SK-N-SH (cell line): Measurements from ENCODE around the gene GARIN1A. TPM values are rescaled to one million over a fixed set of nuclear protein-coding genes. Genes with fewer than 3 reads are reported as not detected.

ENCODE experiments used
- CTCF ChIA-PET: fragments of 300-600, 350-600 bp; formaldehyde crosslinking; extraction: SDS; loops from one replicate; lab custom pipeline; 2021; lab: Yijun Ruan, JAX
- POLR2A ChIA-PET: fragments of 350-600 bp; sonication (Branson Sonifier 250); formaldehyde crosslinking; extraction: SDS; loops from one replicate; lab custom pipeline; 2020; ENCODE audit warnings: antibody characterized with exemption, inconsistent platforms; lab: Yijun Ruan, JAX
- DNase-seq: peaks from one replicate; pipeline ENCODE4 v3.0.0; 2012
- H2AFZ ChIP-seq: fragments of 200-600 bp; sonication (generic); 2 replicates; pipeline ENCODE4 v1.8.1; 2016; ENCODE audit warnings: antibody characterized with exemption, mild to moderate bottlenecking, low read depth
- H3F3A ChIP-seq: fragments of 200-600 bp; sonication (generic); replicated peaks from 2 replicates; pipeline ENCODE3; 2016; ENCODE audit warnings: antibody characterized with exemption, mild to moderate bottlenecking; ENCODE audit not compliant: insufficient read depth
- H3K27ac ChIP-seq, 2 experiments: fragments of 200-500 bp in 1 of 2; fragments of 200-600 bp in 1 of 2; sonication (Bioruptor generic) in 1 of 2; sonication (generic), shearing (Covaris generic) in 1 of 2; 2 replicates each; pipeline versions ENCODE4 v1.5.1 to v1.6.1; 2014 to 2016; ENCODE audit warnings: low read depth in 2 of 2, inconsistent platforms in 1 of 2, low read length in 1 of 2, mild to moderate bottlenecking in 1 of 2, mixed read lengths in 1 of 2
- H3K27me3 ChIP-seq: fragments of 200-600 bp; sonication (generic), shearing (Covaris generic); 2 replicates; pipeline ENCODE4 v1.6.1; 2016; ENCODE audit warnings: mixed run types; ENCODE audit not compliant: insufficient read depth
- H3K36me3 ChIP-seq, 2 experiments: fragments of 200-500 bp in 1 of 2; fragments of 200-600 bp in 1 of 2; sonication (Bioruptor generic) in 1 of 2; sonication (generic) in 1 of 2; replicated peaks in 1 of 2; 2 replicates each; pipeline versions ENCODE3 to v1.5.1; 2014 to 2016; ENCODE audit warnings: low read length in 1 of 2, mild to moderate bottlenecking in 1 of 2; ENCODE audit not compliant: insufficient read depth in 2 of 2, control insufficient read depth in 1 of 2
- H3K4me1 ChIP-seq, 2 experiments: fragments of 200-500 bp in 1 of 2; fragments of 200-600 bp in 1 of 2; sonication (Bioruptor generic) in 1 of 2; sonication (generic), shearing (Covaris generic) in 1 of 2; 2 replicates each; pipeline versions ENCODE4 v1.5.1 to v1.6.1; 2014 to 2016; ENCODE audit warnings: low read depth in 1 of 2, low read length in 1 of 2, mixed run types in 1 of 2; ENCODE audit not compliant: insufficient read depth in 2 of 2, control insufficient read depth in 1 of 2
- H3K4me2 ChIP-seq: fragments of 200-600 bp; sonication (generic), shearing (Covaris generic); 2 replicates; pipeline ENCODE4 v1.6.1; 2017; ENCODE audit warnings: mixed run types
- H3K4me3 ChIP-seq, 2 experiments: fragments of 200-500 bp in 1 of 2; fragments of 200-600 bp in 1 of 2; sonication (Bioruptor generic) in 1 of 2; sonication (generic), shearing (Covaris generic) in 1 of 2; 2 replicates each; pipeline versions ENCODE4 v1.5.1 to v1.8.1; 2014 to 2016; ENCODE audit warnings: low read depth in 2 of 2, inconsistent platforms in 1 of 2, low read length in 1 of 2, mild to moderate bottlenecking in 1 of 2, mixed read lengths in 1 of 2, moderate library complexity in 1 of 2
- H3K79me2 ChIP-seq: fragments of 200-600 bp; sonication (generic); 2 replicates; pipeline ENCODE4 v1.8.1; 2017; ENCODE audit warnings: mild to moderate bottlenecking; ENCODE audit not compliant: insufficient read depth
- H3K9ac ChIP-seq: fragments of 200-600 bp; sonication (generic); 2 replicates; pipeline ENCODE4 v1.6.1; 2017; ENCODE audit warnings: mixed run types
- H3K9me2 ChIP-seq: fragments of 200-600 bp; sonication (generic); 2 replicates; pipeline ENCODE4 v1.6.1; 2017; ENCODE audit warnings: mixed run types
- H3K9me3 ChIP-seq: fragments of 200-600 bp; sonication (generic); 2 replicates; pipeline ENCODE4 v1.6.1; 2017; ENCODE audit warnings: mixed run types, mild to moderate bottlenecking, moderate library complexity
- H4K20me1 ChIP-seq: fragments of 200-600 bp; sonication (generic); 2 replicates; pipeline ENCODE4 v1.6.1; 2017; ENCODE audit warnings: mild to moderate bottlenecking, mixed run types; ENCODE audit not compliant: insufficient read depth
- CHD2 ChIP-seq: fragments of 150-350 bp; IDR thresholded peaks from 2 replicates; pipeline ENCODE4 v1.6.1; 2018; ENCODE audit warnings: low read length; ENCODE audit not compliant: partially characterized antibody
- CTCF ChIP-seq: fragments of 200-600 bp; sonication (generic); IDR thresholded peaks from 2 replicates; pipeline ENCODE4 v1.6.1; 2017; ENCODE audit warnings: antibody characterized with exemption, mild to moderate bottlenecking, moderate library complexity
- FOXM1 ChIP-seq: IDR thresholded peaks from 2 replicates; pipeline ENCODE4 v1.4.0; 2012; ENCODE audit warnings: low read depth, mild to moderate bottlenecking
- GABPA ChIP-seq: IDR thresholded peaks from 2 replicates; pipeline ENCODE4 v1.4.0; 2012; ENCODE audit warnings: low read depth, mild to moderate bottlenecking
- GATA2 ChIP-seq: sonication (generic); formaldehyde crosslinking; IDR thresholded peaks from 2 replicates; pipeline ENCODE4 v1.5.0; 2020; ENCODE audit warnings: mild to moderate bottlenecking, missing genetic modification reagents
- RCOR1 ChIP-seq: fragments of 150-350 bp; IDR thresholded peaks from 2 replicates; pipeline ENCODE4 v1.6.1; 2017; ENCODE audit warnings: antibody characterized with exemption, low read length
- RXRA ChIP-seq: IDR thresholded peaks from 2 replicates; pipeline ENCODE4 v1.4.0; 2012; ENCODE audit warnings: low read depth, mild to moderate bottlenecking, borderline replicate concordance
- TAF1 ChIP-seq: IDR thresholded peaks from 2 replicates; pipeline ENCODE4 v1.6.1; 2012; ENCODE audit warnings: low read depth, mild to moderate bottlenecking, low read length, moderate library complexity, borderline replicate concordance
- USF1 ChIP-seq: IDR thresholded peaks from 2 replicates; pipeline ENCODE4 v1.4.0; 2012; ENCODE audit warnings: low read depth, borderline replicate concordance
- USF2 ChIP-seq: fragments of 150-350 bp; IDR thresholded peaks from 2 replicates; pipeline ENCODE4 v1.6.1; 2017; ENCODE audit warnings: antibody characterized with exemption, low read length, low read depth, borderline replicate concordance
- ZBTB33 ChIP-seq: IDR thresholded peaks from 2 replicates; pipeline ENCODE4 v1.4.0; 2012; ENCODE audit warnings: low read depth, borderline replicate concordance
- WGBS: methylation state at CpG from one replicate; pipeline ENCODE4 v1.1.6; 2017; ENCODE audit warnings: low lambda C conversion rate; 5-methylcytosine and 5-hydroxymethylcytosine counted together
- polyA plus RNA-seq, 3 experiments: library from polyadenylated mRNA; depleted of rRNA; stranded (reverse); fragments of >200 nt; gene quantifications; 2 replicates each; pipeline ENCODE4 v1.2.3, GENCODE V29; 2012
- TF ChIP-seq, protein P1 (sequence below): IDR thresholded peaks from 2 replicates; pipeline ENCODE4 v1.6.1; 2012; ENCODE audit warnings: mild to moderate bottlenecking, low read depth, low read length, moderate library complexity

GARIN1A gene
- polyA plus RNA-seq, 1 of the 3 experiments (the other 2 are of a cell fraction) = 1.2 TPM

- CTCF ChIA-PET = no interaction called here
These were observed 11.5 kb upstream of the GARIN1A start for GRCh38 chr7:128660596-128660995.

GRCh38 chr7:128661446-128661845 is 10.6 kb upstream of the GARIN1A start:
- Histone ChIP-seq H3K9ac (no peak overlapping the region), H3K4me2 (no peak overlapping the region), H3K4me1 (0 out of 4 replicates have a peak, but pooled peaks cover 0 to 4% of the 10 kb centered on the region in 2 experiments), H3K4me3 (no peak overlapping the region), H4K20me1 (no peaks in the 10 kb centered on the region), H3K27me3 (no peaks in the 10 kb centered on the region), H3K9me2 (no peaks in the 10 kb centered on the region), H3K27ac (no peak overlapping the region), H3F3A (peaks cover 23% of the 10 kb centered on the region), H3K36me3 (peaks cover 0 to 43% of the 10 kb centered on the region in 2 experiments), H2AFZ (no peak overlapping the region), H3K9me3 (peaks cover 19% of the 10 kb centered on the region), H3K79me2 (no peaks in the 10 kb centered on the region)
- no peak for DNase-seq
- ChIA-PET CTCF (no interaction called here), POLR2A (no interaction called here)
- 95% methylated on average over 5 of the region's 5 CpGs for WGBS
- TF ChIP-seq GABPA = no peak
- TF ChIP-seq RXRA = no peak
- TF ChIP-seq RCOR1 = no peak
- no peak for TF ChIP-seq USF1
- TF ChIP-seq TAF1 = no peak
- no peak for TF ChIP-seq GATA2 (CRISPR knock-in tag)
- no peak for TF ChIP-seq ZBTB33
- TF ChIP-seq CHD2 = no peak
- no peak for TF ChIP-seq USF2
- no peak for TF ChIP-seq FOXM1

More at GRCh38 chr7:128660596-128660995, 11.5 kb upstream of the GARIN1A start:
- 97% methylated on average over 3 of the region's 3 CpGs for WGBS
- no peak for DNase-seq
- Histone ChIP-seq H3K4me3 (no peak overlapping the region), H3K9me3 (peaks cover 19% of the 10 kb centered on the region), H3K27ac (no peak overlapping the region), H2AFZ (no peak overlapping the region), H3K36me3 (peaks cover 0 to 43% of the 10 kb centered on the region in 2 experiments), H3K4me2 (no peak overlapping the region), H3K27me3 (no peaks in the 10 kb centered on the region), H3K79me2 (no peaks in the 10 kb centered on the region), H3K9ac (no peak overlapping the region), H4K20me1 (no peaks in the 10 kb centered on the region), H3K4me1 (0 out of 4 replicates have a peak, but pooled peaks cover 0 to 4% of the 10 kb centered on the region in 2 experiments), H3K9me2 (no peaks in the 10 kb centered on the region), H3F3A (peaks cover 18% of the 10 kb centered on the region)
- POLR2A ChIA-PET = no interaction called here
- TF ChIP-seq CTCF = no peak
- no peak for TF ChIP-seq RXRA
- TF ChIP-seq, protein P1, sequence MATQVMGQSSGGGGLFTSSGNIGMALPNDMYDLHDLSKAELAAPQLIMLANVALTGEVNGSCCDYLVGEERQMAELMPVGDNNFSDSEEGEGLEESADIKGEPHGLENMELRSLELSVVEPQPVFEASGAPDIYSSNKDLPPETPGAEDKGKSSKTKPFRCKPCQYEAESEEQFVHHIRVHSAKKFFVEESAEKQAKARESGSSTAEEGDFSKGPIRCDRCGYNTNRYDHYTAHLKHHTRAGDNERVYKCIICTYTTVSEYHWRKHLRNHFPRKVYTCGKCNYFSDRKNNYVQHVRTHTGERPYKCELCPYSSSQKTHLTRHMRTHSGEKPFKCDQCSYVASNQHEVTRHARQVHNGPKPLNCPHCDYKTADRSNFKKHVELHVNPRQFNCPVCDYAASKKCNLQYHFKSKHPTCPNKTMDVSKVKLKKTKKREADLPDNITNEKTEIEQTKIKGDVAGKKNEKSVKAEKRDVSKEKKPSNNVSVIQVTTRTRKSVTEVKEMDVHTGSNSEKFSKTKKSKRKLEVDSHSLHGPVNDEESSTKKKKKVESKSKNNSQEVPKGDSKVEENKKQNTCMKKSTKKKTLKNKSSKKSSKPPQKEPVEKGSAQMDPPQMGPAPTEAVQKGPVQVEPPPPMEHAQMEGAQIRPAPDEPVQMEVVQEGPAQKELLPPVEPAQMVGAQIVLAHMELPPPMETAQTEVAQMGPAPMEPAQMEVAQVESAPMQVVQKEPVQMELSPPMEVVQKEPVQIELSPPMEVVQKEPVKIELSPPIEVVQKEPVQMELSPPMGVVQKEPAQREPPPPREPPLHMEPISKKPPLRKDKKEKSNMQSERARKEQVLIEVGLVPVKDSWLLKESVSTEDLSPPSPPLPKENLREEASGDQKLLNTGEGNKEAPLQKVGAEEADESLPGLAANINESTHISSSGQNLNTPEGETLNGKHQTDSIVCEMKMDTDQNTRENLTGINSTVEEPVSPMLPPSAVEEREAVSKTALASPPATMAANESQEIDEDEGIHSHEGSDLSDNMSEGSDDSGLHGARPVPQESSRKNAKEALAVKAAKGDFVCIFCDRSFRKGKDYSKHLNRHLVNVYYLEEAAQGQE = no peak
